HG02798 (cell line): ENCODE results near the gene RSBN1.
A peak's percentile ranks its signal among the peaks of the same experiment; 100 is the strongest.
"Not testable (repeated sequence)": the region's sequence is repeated elsewhere in the genome, so short reads cannot be mapped to it uniquely, and the experiment has no call there.

Source experiments
- ATAC-seq: cut with Tn5 transposase; IDR thresholded peaks from one replicate; pipeline ENCODE4 v1.9.1; 2021; ENCODE audit warnings: mild to moderate bottlenecking; ENCODE audit not compliant: unreplicated experiment, poor library complexity

Gene RSBN1

GRCh38 chr1:113811888-113812660 is at the start of gene RSBN1:
RSBN1 (minus strand) TSS chr1:113812476; CDS start chr1:113812412, 64 bp downstream.
- ATAC-seq: peak; percentile 96

GRCh38 chr1:113861641-113862040 is 49.4 kb upstream of the RSBN1 start:
- ATAC-seq: no peak

- no peak for ATAC-seq
These were observed 48.6 kb upstream of the RSBN1 start for GRCh38 chr1:113860891-113861290.

- ATAC-seq: peak; percentile 89
These were observed 47.4 kb upstream of the RSBN1 start for GRCh38 chr1:113859478-113860175.

- ATAC-seq: no peak
These were observed 46.7 kb upstream of the RSBN1 start for GRCh38 chr1:113858982-113859381.

GRCh38 chr1:113858418-113858817 is 46.1 kb upstream of the RSBN1 start:
- peak; percentile 43 for ATAC-seq

- ATAC-seq: no peak
These were observed 45.5 kb upstream of the RSBN1 start for GRCh38 chr1:113857776-113858175.

- ATAC-seq: no peak
These were observed 44.1 kb upstream of the RSBN1 start for GRCh38 chr1:113856401-113856790.

- no peak for ATAC-seq
These were observed 43.5 kb upstream of the RSBN1 start for GRCh38 chr1:113855630-113856400.

GRCh38 chr1:113854234-113854633 is 42.0 kb upstream of the RSBN1 start:
- no peak for ATAC-seq

GRCh38 chr1:113852694-113853093 is 40.4 kb upstream of the RSBN1 start:
- not testable (repeated sequence) for ATAC-seq

GRCh38 chr1:113850127-113850796 is 38.0 kb upstream of the RSBN1 start:
- no peak for ATAC-seq

- ATAC-seq: no peak
These were observed 36.8 kb upstream of the RSBN1 start for GRCh38 chr1:113849072-113849471.

- no peak for ATAC-seq
These were observed 34.2 kb upstream of the RSBN1 start for GRCh38 chr1:113846391-113847035.

GRCh38 chr1:113836534-113836933 is 24.3 kb upstream of the RSBN1 start:
- no peak for ATAC-seq

- ATAC-seq: no peak
These were observed 23.5 kb upstream of the RSBN1 start for GRCh38 chr1:113835686-113836290.

GRCh38 chr1:113834716-113835115 is 22.4 kb upstream of the RSBN1 start:
- no peak for ATAC-seq

GRCh38 chr1:113830039-113830438 is 17.8 kb upstream of the RSBN1 start:
- ATAC-seq: no peak

GRCh38 chr1:113821916-113822315 is 9.6 kb upstream of the RSBN1 start:
- ATAC-seq: no peak

GRCh38 chr1:113818578-113818977 is 6.3 kb upstream of the RSBN1 start:
- ATAC-seq: no peak
